ENCODE results near the gene LRRC27. TPM values are rescaled to one million over a fixed set of nuclear protein-coding genes. Genes with fewer than 3 reads are reported as not detected.

Gene LRRC27
- polyA plus RNA-seq, 3 donors = 3.6 to 12.8 (median 3.6) TPM

DNA sequence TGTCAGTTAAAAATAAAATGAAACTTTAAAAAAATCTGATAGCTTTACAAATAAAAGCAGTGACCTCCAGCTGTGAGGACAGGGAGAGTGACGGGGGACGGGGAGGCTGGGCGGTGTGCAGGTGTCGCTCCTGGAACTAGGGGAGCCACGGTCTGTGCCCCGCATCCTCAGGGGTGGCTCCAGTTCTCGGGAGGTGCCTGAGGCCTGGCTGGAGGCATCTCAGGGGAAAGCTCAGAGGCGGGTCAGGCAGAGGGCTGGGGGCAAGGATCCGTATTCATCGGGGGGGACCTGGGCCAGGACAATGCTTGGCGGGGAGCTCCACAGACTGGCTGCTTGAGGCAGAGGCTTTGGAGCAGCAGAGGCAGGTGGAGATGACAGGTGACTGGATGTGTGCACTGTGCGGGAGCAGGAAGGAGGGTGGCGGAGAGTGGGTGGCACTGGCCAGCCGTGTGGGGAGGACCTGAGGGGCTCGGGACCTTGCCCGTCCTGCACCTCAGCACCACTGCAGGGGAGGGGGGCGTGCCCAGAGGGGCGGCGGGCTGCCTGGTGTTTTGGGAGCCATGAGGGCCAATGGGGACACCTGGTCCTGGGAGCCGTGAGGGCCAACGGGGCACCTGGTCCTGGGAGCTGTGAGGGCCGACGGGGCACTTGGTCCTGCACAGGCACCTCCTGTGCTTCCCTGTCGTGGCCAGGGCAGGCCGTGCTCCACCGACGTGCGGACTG lies 78.2 kb downstream of the LRRC27 start:
- H3K27ac Mint-ChIP-seq = peak overlapping the region in 1 of 7 donors; percentile 53
- WGBS (ENCODE audit: insufficient coverage) = 95% methylated on average over 28 of the region's 28 CpGs
- Histone ChIP-seq H3K27ac (ENCODE audit: low read depth in 1 of 2, low read length in 2 of 2) (no peak overlapping the region), H4K20me1 (ENCODE audit: insufficient read depth, low read length) (peaks cover 32% of the 10 kb centered on the region), H3K9me3 (replicated peaks in 1 of 2; ENCODE audit: control insufficient read depth in 1 of 2, insufficient read depth in 1 of 2, low read length in 2 of 2) (no peaks in the 10 kb centered on the region), H3K79me2 (ENCODE audit: insufficient read depth, low read length) (peaks cover 94% of the 10 kb centered on the region), H3K27me3 (ENCODE audit: control insufficient read depth in 2 of 2, insufficient read depth in 2 of 2, low read length in 2 of 2) (no peaks in the 10 kb centered on the region), H3K36me3 (replicated peaks in 1 of 2; ENCODE audit: control insufficient read depth in 1 of 2, insufficient read depth in 2 of 2, low read length in 2 of 2) (peaks cover 26 to 35% of the 10 kb centered on the region in 2 donors), H3K4me3 (replicated peaks in 1 of 3; ENCODE audit: low read depth in 2 of 3, low read length in 3 of 3) (no peak overlapping the region), H3K4me1 (ENCODE audit: control insufficient read depth in 1 of 2, insufficient read depth in 2 of 2, low read length in 2 of 2) (peaks cover 58 to 64% of the 10 kb centered on the region in 2 donors), H2AFZ (ENCODE audit: insufficient read depth, low read depth, low read length, poor library complexity, severe bottlenecking) (no peak overlapping the region), H3K9ac (ENCODE audit: insufficient read depth, low read length, poor library complexity, severe bottlenecking) (no peak overlapping the region), H3K4me2 (replicated peaks; ENCODE audit: extremely low read depth, low read length, poor library complexity, severe bottlenecking) (no peak overlapping the region)
- H3K27me3 Mint-ChIP-seq (ENCODE audit: low read depth in 3 of 3) = peaks cover 0 to 4% (median 0%) of the 10 kb centered on the region in 3 donors
- no peak for TF ChIP-seq CTCF (IDR thresholded peaks at IDR 0.05)
- H3K36me3 Mint-ChIP-seq = peaks cover 38 to 59% of the 10 kb centered on the region in 2 donors
- H3K9me3 Mint-ChIP-seq = no peaks in the 10 kb centered on the region
- intact Hi-C loops (cut with micrococcal nuclease) = loop anchor here in 1 of 2 donors (5.0 kb wide), 1 partner anchor 37 kb away; no protein-coding TSS in a partner anchor
- DNase-seq = no peak
- peaks cover 59% of the 10 kb centered on the region for H3K4me1 Mint-ChIP-seq
- H3K4me3 Mint-ChIP-seq = no peak overlapping the region

DNA sequence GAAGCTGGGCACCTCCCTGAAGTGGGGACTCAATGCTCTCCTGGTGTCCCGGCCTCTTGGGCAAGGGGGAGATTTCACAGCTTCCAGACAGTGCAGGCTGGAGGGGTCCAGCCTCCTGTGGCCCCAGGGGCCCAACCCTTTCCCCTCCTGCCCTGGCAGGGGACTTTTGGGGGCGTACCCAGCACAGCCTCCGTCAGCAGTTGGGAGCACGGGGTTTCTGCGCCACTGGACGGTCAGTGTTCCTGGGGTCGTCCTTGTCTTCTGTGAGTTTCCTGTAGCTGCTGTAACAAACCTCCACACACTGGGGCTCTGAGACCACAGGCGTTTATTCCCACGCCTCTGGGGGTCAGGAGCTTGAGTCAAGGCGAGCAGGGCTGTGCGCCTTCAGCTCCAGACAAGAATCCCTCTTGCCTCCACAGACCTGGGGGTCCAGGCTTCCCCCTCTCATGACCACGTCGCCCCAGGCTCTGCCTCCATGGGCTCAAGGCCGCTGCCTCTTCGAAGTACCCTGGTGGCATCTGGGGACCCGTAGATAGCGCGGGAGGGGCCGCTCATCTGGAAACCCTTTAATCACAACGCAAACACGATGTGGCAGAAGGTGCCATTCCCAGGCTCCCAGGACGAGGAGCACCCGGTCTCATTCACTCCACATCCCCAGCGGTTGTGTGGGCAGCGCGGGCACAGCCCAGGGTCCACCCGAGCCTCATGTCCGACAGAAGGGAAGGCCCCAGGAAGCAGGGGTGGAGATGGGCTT lies 79.0 kb downstream of the LRRC27 start:
- no peaks in the 10 kb centered on the region for H3K9me3 ChIP-seq (replicated peaks in 1 of 2; ENCODE audit: control insufficient read depth in 1 of 2, insufficient read depth in 1 of 2, low read length in 2 of 2)
- peak overlapping the region in 1 of 3 experiments; percentile 24 for H3K4me3 ChIP-seq (replicated peaks in 1 of 3; ENCODE audit: low read depth in 2 of 3, low read length in 3 of 3)
- H3K27me3 ChIP-seq (ENCODE audit: control insufficient read depth in 2 of 2, insufficient read depth in 2 of 2, low read length in 2 of 2) = no peaks in the 10 kb centered on the region
- Mint-ChIP-seq H3K4me1 (peaks cover 66% of the 10 kb centered on the region), H3K36me3 (peaks cover 39 to 58% of the 10 kb centered on the region in 2 donors), H3K9me3 (no peaks in the 10 kb centered on the region), H3K4me3 (peak overlapping the region in 1 of 2 donors; percentile 77), H3K27ac (peak overlapping the region in 1 of 7 donors; percentile 80), H3K27me3 (ENCODE audit: low read depth in 3 of 3) (peaks cover 0 to 4% (median 0%) of the 10 kb centered on the region in 3 donors)
- no peak overlapping the region for H3K9ac ChIP-seq (ENCODE audit: insufficient read depth, low read length, poor library complexity, severe bottlenecking)
- H3K27ac ChIP-seq (ENCODE audit: low read depth in 1 of 2, low read length in 2 of 2) = peak overlapping the region; percentile 44 to 53
- intact Hi-C loops (cut with micrococcal nuclease) = loop anchor here in 1 of 2 donors (5.0 kb wide), 1 partner anchor 36 kb away; no protein-coding TSS in a partner anchor
- peaks cover 25% of the 10 kb centered on the region for H4K20me1 ChIP-seq (ENCODE audit: insufficient read depth, low read length)
- peak overlapping the region; percentile 57 for H3K4me2 ChIP-seq (replicated peaks; ENCODE audit: extremely low read depth, low read length, poor library complexity, severe bottlenecking)
- 87% methylated on average over 20 of the region's 28 CpGs for WGBS (ENCODE audit: insufficient coverage)
- TF ChIP-seq CTCF (IDR thresholded peaks at IDR 0.05) = no peak
- H3K79me2 ChIP-seq (ENCODE audit: insufficient read depth, low read length) = peaks cover 99% of the 10 kb centered on the region
- H2AFZ ChIP-seq (ENCODE audit: insufficient read depth, low read depth, low read length, poor library complexity, severe bottlenecking) = no peak overlapping the region
- H3K4me1 ChIP-seq (ENCODE audit: control insufficient read depth in 1 of 2, insufficient read depth in 2 of 2, low read length in 2 of 2) = peaks cover 65 to 71% of the 10 kb centered on the region in 2 donors
- no peak for DNase-seq
- H3K36me3 ChIP-seq (replicated peaks in 1 of 2; ENCODE audit: control insufficient read depth in 1 of 2, insufficient read depth in 2 of 2, low read length in 2 of 2) = peaks cover 24 to 35% of the 10 kb centered on the region in 2 donors
